ENCODE measurements around the gene RNF207. TPM values are rescaled to one million over a fixed set of nuclear protein-coding genes. Genes with fewer than 3 reads are reported as not detected.

RNF207 gene
- total and polyA plus RNA-seq, 2 of the 13 experiments (the other 11 are each of a cell fraction or from before 2014, with no cell fraction given), result 9.8 to 15.9 TPM

DNA sequence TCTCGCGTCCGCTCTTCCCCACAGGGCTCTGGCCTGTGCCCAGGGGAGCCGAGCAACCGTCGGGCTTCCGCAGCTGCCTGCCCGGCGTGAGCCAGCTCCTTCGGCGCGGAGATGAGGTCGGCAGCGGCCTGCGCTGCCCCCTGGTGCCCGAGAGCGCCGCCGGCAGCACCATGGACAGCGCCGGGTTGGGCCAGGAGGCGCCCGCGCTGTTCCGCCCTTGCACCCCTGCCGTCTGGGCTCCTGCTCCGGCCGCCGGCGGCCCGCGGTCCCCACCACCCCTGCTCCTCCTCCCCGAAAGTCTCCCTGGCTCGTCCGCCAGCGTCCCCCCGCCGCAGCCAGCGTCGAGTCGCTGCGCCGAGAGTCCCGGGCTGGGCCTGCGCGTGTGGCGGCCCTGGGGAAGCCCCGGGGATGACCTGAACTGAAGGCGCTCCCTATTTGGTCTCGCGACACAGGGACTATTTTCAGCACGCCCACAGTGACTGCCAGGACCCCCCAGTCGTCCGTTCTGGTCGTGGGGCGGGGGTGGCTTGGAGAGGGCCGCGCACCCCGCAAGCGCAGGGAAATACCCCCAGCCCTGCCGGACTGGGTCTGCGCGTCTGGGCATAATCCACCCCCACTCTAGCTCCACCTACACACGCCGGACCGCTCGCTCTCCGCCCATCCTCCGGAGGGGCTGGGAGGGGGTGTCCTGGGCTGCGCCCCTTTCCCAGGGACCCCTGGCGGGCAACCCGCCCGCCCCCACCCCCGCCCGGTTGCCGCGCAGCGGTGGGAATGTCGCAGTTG lies 39.4 kb downstream of the RNF207 start (continued):
- TF ChIP-seq ATF6 (CRISPR knock-in tag; conservative IDR thresholded peaks at IDR 0.05) (peak; percentile 98), YEATS2 (CRISPR knock-in tag; IDR thresholded peaks at IDR 0.05; ENCODE audit: borderline replicate concordance) (peak; percentile 84), CEBPG (CRISPR knock-in tag; IDR thresholded peaks at IDR 0.05) (peak; percentile 58; the same call in 1 of the 2 replicates), MAZ (IDR thresholded peaks at IDR 0.05; ENCODE audit: borderline replicate concordance, low read depth, low read length) (no peak), MAZ (CRISPR knock-in tag; IDR thresholded peaks at IDR 0.05; ENCODE audit: low read depth) (peak; percentile 97), ZFP36L2 (CRISPR knock-in tag; IDR thresholded peaks at IDR 0.05) (peak; percentile 98), ZNF746 (CRISPR knock-in tag; IDR thresholded peaks at IDR 0.05) (peak; percentile 89), ZNF234 (CRISPR knock-in tag; conservative IDR thresholded peaks at IDR 0.05) (peak; percentile 99), TCF7 (IDR thresholded peaks at IDR 0.05; ENCODE audit: low read depth) (no peak), ATF7 (IDR thresholded peaks at IDR 0.05) (no peak), ATF7 (CRISPR knock-in tag; IDR thresholded peaks at IDR 0.05) (no peak), ZNF331 (CRISPR knock-in tag; IDR thresholded peaks at IDR 0.05) (peak; percentile 99)
- TF ChIP-seq, protein P1, sequence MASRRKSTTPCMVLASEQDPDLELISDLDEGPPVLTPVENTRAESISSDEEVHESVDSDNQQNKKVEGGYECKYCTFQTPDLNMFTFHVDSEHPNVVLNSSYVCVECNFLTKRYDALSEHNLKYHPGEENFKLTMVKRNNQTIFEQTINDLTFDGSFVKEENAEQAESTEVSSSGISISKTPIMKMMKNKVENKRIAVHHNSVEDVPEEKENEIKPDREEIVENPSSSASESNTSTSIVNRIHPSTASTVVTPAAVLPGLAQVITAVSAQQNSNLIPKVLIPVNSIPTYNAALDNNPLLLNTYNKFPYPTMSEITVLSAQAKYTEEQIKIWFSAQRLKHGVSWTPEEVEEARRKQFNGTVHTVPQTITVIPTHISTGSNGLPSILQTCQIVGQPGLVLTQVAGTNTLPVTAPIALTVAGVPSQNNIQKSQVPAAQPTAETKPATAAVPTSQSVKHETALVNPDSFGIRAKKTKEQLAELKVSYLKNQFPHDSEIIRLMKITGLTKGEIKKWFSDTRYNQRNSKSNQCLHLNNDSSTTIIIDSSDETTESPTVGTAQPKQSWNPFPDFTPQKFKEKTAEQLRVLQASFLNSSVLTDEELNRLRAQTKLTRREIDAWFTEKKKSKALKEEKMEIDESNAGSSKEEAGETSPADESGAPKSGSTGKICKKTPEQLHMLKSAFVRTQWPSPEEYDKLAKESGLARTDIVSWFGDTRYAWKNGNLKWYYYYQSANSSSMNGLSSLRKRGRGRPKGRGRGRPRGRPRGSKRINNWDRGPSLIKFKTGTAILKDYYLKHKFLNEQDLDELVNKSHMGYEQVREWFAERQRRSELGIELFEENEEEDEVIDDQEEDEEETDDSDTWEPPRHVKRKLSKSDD (CRISPR knock-in tag; IDR thresholded peaks at IDR 0.05; ENCODE audit: low read depth), result peak; percentile 89
- TF ChIP-seq, protein P2, sequence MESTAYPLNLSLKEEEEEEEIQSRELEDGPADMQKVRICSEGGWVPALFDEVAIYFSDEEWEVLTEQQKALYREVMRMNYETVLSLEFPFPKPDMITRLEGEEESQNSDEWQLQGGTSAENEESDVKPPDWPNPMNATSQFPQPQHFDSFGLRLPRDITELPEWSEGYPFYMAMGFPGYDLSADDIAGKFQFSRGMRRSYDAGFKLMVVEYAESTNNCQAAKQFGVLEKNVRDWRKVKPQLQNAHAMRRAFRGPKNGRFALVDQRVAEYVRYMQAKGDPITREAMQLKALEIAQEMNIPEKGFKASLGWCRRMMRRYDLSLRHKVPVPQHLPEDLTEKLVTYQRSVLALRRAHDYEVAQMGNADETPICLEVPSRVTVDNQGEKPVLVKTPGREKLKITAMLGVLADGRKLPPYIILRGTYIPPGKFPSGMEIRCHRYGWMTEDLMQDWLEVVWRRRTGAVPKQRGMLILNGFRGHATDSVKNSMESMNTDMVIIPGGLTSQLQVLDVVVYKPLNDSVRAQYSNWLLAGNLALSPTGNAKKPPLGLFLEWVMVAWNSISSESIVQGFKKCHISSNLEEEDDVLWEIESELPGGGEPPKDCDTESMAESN (CRISPR knock-in tag; conservative IDR thresholded peaks at IDR 0.05), result peak; percentile 99
- TF ChIP-seq, protein P3, sequence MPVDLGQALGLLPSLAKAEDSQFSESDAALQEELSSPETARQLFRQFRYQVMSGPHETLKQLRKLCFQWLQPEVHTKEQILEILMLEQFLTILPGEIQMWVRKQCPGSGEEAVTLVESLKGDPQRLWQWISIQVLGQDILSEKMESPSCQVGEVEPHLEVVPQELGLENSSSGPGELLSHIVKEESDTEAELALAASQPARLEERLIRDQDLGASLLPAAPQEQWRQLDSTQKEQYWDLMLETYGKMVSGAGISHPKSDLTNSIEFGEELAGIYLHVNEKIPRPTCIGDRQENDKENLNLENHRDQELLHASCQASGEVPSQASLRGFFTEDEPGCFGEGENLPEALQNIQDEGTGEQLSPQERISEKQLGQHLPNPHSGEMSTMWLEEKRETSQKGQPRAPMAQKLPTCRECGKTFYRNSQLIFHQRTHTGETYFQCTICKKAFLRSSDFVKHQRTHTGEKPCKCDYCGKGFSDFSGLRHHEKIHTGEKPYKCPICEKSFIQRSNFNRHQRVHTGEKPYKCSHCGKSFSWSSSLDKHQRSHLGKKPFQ (CRISPR knock-in tag; IDR thresholded peaks at IDR 0.05; ENCODE audit: insufficient replicate concordance), result peak; percentile 89
- TF ChIP-seq, protein P4, sequence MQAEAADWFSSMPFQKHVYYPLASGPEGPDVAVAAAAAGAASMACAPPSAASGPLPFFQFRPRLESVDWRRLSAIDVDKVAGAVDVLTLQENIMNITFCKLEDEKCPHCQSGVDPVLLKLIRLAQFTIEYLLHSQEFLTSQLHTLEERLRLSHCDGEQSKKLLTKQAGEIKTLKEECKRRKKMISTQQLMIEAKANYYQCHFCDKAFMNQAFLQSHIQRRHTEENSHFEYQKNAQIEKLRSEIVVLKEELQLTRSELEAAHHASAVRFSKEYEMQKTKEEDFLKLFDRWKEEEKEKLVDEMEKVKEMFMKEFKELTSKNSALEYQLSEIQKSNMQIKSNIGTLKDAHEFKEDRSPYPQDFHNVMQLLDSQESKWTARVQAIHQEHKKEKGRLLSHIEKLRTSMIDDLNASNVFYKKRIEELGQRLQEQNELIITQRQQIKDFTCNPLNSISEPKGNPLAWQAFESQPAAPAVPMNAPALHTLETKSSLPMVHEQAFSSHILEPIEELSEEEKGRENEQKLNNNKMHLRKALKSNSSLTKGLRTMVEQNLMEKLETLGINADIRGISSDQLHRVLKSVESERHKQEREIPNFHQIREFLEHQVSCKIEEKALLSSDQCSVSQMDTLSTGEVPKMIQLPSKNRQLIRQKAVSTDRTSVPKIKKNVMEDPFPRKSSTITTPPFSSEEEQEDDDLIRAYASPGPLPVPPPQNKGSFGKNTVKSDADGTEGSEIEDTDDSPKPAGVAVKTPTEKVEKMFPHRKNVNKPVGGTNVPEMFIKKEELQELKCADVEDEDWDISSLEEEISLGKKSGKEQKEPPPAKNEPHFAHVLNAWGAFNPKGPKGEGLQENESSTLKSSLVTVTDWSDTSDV (CRISPR knock-in tag; IDR thresholded peaks at IDR 0.05), result peak; percentile 97; the same call in 1 of the 2 replicates
- TF ChIP-seq, protein P5, sequence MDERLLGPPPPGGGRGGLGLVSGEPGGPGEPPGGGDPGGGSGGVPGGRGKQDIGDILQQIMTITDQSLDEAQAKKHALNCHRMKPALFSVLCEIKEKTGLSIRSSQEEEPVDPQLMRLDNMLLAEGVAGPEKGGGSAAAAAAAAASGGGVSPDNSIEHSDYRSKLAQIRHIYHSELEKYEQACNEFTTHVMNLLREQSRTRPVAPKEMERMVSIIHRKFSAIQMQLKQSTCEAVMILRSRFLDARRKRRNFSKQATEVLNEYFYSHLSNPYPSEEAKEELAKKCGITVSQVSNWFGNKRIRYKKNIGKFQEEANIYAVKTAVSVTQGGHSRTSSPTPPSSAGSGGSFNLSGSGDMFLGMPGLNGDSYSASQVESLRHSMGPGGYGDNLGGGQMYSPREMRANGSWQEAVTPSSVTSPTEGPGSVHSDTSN (CRISPR knock-in tag; IDR thresholded peaks at IDR 0.05), result no peak
